ENCODE results near the gene GLYR1. TPM values are rescaled to one million over a fixed set of nuclear protein-coding genes. Genes with fewer than 3 reads are reported as not detected.

Gene GLYR1
- polyA plus RNA-seq, 2 of the 4 experiments (the other 2 are of a cell fraction) = 37.1 to 55.1 TPM

GRCh38 chr16:4865231-4865860 is 18.3 kb upstream of the GLYR1 start:
- no peak overlapping the region for H3K4me2 ChIP-seq
- FAIRE-seq (no peak), ATAC-seq (no peak), DNase-seq (ENCODE audit: low read depth in 1 of 2, low spot score in 1 of 2) (no peak)
- H3K9me3 ChIP-seq = no peaks in the 10 kb centered on the region
- ChIA-PET CTCF (interaction anchor here (1.3 to 1.7 kb wide), 3 partner anchors 8 to 80 kb away, joined by 3 to 5 read pairs (median 4); no protein-coding TSS in a partner anchor), POLR2A (no interaction called here)
- peaks cover 9% of the 10 kb centered on the region for H3K4me1 ChIP-seq
- H3K27ac ChIP-seq = no peak overlapping the region
- TF ChIP-seq HEYL (CRISPR knock-in tag; IDR thresholded peaks at IDR 0.05) (no peak), SREBF2 (IDR thresholded peaks at IDR 0.05) (no peak), CTCF (IDR thresholded peaks at IDR 0.05) (no peak), ATOH8 (CRISPR knock-in tag; IDR thresholded peaks at IDR 0.05; ENCODE audit: low read depth) (no peak), E2F6 (IDR thresholded peaks at IDR 0.05; ENCODE audit: borderline replicate concordance, low read depth) (no peak), RFX5 (IDR thresholded peaks at IDR 0.05) (no peak), TP53 (CRISPR knock-in tag; IDR thresholded peaks at IDR 0.05) (no peak), ZC3H11A (IDR thresholded peaks at IDR 0.05) (no peak), KDM5A (IDR thresholded peaks at IDR 0.05) (no peak), ZSCAN20 (CRISPR knock-in tag; IDR thresholded peaks at IDR 0.05) (no peak), ESRRA (IDR thresholded peaks at IDR 0.05; ENCODE audit: borderline replicate concordance, low read length) (no peak), CHD2 (IDR thresholded peaks at IDR 0.05; ENCODE audit: low read length, partially characterized antibody) (no peak), JUN (IDR thresholded peaks at IDR 0.05) (no peak), RAD21 (conservative IDR thresholded peaks at IDR 0.05 in 1 of 2, IDR thresholded peaks at IDR 0.05 in 1 of 2) (no peak), HMGXB4 (CRISPR knock-in tag; IDR thresholded peaks at IDR 0.05; ENCODE audit: borderline replicate concordance) (no peak), JUNB (IDR thresholded peaks at IDR 0.05) (no peak), MAFK (IDR thresholded peaks at IDR 0.05; ENCODE audit: partially characterized antibody) (no peak), HOXB13 (CRISPR knock-in tag; IDR thresholded peaks at IDR 0.05; ENCODE audit: low read depth) (no peak), USF2 (IDR thresholded peaks at IDR 0.05) (no peak)
- 93% methylated on average over 13 of the region's 13 CpGs for WGBS (ENCODE audit: missing lambda C conversion rate)
- H3K4me3 ChIP-seq = no peak overlapping the region

GRCh38 chr16:4864728-4865127 is 17.6 kb upstream of the GLYR1 start:
- ChIA-PET POLR2A (no interaction called here), CTCF (interaction anchor here (1.1 to 1.4 kb wide), 4 partner anchors 9 to 80 kb away, joined by 3 to 4 read pairs (median 3); no protein-coding TSS in a partner anchor)
- H3K4me3 ChIP-seq = no peak overlapping the region
- no peak overlapping the region for H3K4me2 ChIP-seq
- DNase-seq (ENCODE audit: low read depth in 1 of 2, low spot score in 1 of 2) (no peak), FAIRE-seq (no peak), ATAC-seq (no peak)
- 60% methylated on average over 3 of the region's 3 CpGs for WGBS (ENCODE audit: missing lambda C conversion rate)
- TF ChIP-seq MAFK (IDR thresholded peaks at IDR 0.05; ENCODE audit: partially characterized antibody) (peak; percentile 79), CBX8 (IDR thresholded peaks at IDR 0.05) (no peak)
- H3K27ac ChIP-seq = no peak overlapping the region
- H3K4me1 ChIP-seq = peaks cover 9% of the 10 kb centered on the region
- H3K9me3 ChIP-seq = no peaks in the 10 kb centered on the region

Data from A549 (cell line).